GM10248 (cell line): ENCODE results near the gene CPNE8.

Experiments
- CTCF ChIA-PET: fragments of 300-600 bp; sonication (Branson Sonifier 250); formaldehyde crosslinking; extraction: SDS; loops from one replicate; lab custom pipeline; 2021; ENCODE audit warnings: antibody characterized with exemption; lab: Yijun Ruan, JAX
- POLR2A ChIA-PET: fragments of 350-650 bp; sonication (Branson Sonifier 250); formaldehyde crosslinking; extraction: SDS; loops from one replicate; lab custom pipeline; 2020; ENCODE audit warnings: antibody characterized with exemption; lab: Yijun Ruan, JAX
- DNase-seq: peaks from one replicate; pipeline ENCODE4 v3.0.0; 2012; ENCODE audit errors: extremely low spot score
- CTCF ChIP-seq: IDR thresholded peaks from 2 replicates; pipeline ENCODE4 v1.5.1; 2012; ENCODE audit warnings: mild to moderate bottlenecking, low read depth; ENCODE audit errors: extremely low read depth, missing control alignments, control extremely low read depth

Gene CPNE8

DNA sequence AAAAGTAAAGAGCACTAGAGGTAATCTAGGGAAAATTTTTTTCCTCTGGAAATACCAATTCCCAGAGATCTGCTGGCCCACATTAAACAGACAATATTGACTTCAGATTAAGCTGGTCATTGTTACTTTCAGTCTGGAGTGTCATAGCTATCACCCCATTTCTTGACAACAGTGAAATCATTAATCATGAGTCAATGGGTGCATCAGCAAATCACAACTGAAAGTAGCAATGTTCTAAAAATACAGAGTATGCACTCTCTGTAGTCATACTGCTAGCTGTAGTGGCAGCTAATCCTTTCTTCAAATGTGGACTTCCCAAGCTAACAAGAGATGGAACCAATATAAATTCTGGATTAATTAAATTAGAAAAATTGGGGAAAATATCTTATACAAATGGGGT lies 129.9 kb downstream of the CPNE8 start:
- POLR2A ChIA-PET: interaction anchor here (1.0 kb wide), 1 partner anchor 126 kb away, joined by 3 read pairs; no protein-coding TSS in a partner anchor
- CTCF ChIA-PET: interaction anchor here (0.6 to 1.4 kb wide), 5 partner anchors 23 to 131 kb away, joined by 3 to 4 read pairs (median 4); partner anchors contain the start of gene CPNE8
- no peak for TF ChIP-seq CTCF
- peak; percentile 47 for DNase-seq

GRCh38 chr12:38772437-38772836 lies 133.0 kb downstream of the CPNE8 start:
- ChIA-PET CTCF (interaction anchor here (0.9 to 1.7 kb wide), 5 partner anchors 11 to 134 kb away, joined by 3 to 5 read pairs (median 3); no protein-coding TSS in a partner anchor), POLR2A (no interaction called here)
- DNase-seq: no peak
- no peak for TF ChIP-seq CTCF

GRCh38 chr12:38771871-38772270 lies 133.5 kb downstream of the CPNE8 start:
- TF ChIP-seq CTCF: no peak
- ChIA-PET POLR2A (no interaction called here), CTCF (interaction anchor here (0.9 to 1.7 kb wide), 6 partner anchors 11 to 135 kb away, joined by 3 to 5 read pairs (median 3); no protein-coding TSS in a partner anchor)
- DNase-seq: peak; percentile 22

GRCh38 chr12:38761636-38762342 lies 143.6 kb downstream of the CPNE8 start:
- no peak for DNase-seq
- ChIA-PET POLR2A (no interaction called here), CTCF (interaction anchor here (1.5 kb wide), 1 partner anchor 10 kb away, joined by 5 read pairs; no protein-coding TSS in a partner anchor)
- TF ChIP-seq CTCF: no peak

- TF ChIP-seq CTCF: no peak
- ChIA-PET CTCF (interaction anchor here (1.3 to 1.5 kb wide), 2 partner anchors 11 to 40 kb away, joined by 3 to 5 read pairs; no protein-coding TSS in a partner anchor), POLR2A (no interaction called here)
- no peak for DNase-seq
Observed at GRCh38 chr12:38761111-38761510, 144.3 kb downstream of the CPNE8 start.

DNA sequence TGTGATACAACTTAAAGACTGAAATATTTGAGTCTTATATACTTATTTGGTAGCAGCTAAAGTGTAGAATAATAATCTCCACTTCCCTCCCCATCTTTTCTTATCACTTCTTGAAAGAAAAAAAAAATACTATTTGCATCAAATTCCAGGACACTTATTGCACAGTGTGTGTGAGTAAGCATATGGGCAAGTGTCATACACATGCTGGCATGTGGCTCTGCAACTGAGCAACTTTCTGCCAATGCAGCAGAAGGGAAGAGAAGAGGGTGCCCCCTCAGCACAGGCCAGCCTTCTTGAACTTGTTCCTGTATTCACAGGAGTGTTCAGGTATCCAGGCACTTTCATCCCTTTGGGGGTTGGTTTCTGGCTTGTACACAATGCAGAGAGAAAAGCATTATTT lies 145.8 kb downstream of the CPNE8 start:
- TF ChIP-seq CTCF: no peak
- no peak for DNase-seq
- CTCF ChIA-PET: interaction anchor here (0.9 to 1.3 kb wide), 4 partner anchors 8 to 76 kb away, joined by 3 to 5 read pairs (median 3); no protein-coding TSS in a partner anchor
- POLR2A ChIA-PET: no interaction called here
